B cell (primary cell): Measurements from ENCODE around the gene OR2G2. TPM values are rescaled to one million over a fixed set of nuclear protein-coding genes. Genes with fewer than 3 reads are reported as not detected.

Source experiments
- ATAC-seq: fragments of 200-7000 bp; cut with Tn5 transposase; one replicate; pipeline ENCODE4 v1.10.0; 2021; ENCODE audit warnings: low read depth, mild to moderate bottlenecking, moderate number of reproducible peaks, moderate library complexity
- CTCF ChIA-PET: fragments of 350-600 bp; sonication (Branson Sonifier 250); formaldehyde crosslinking; loops from one replicate; lab custom pipeline; 2021; ENCODE audit warnings: antibody characterized with exemption, inconsistent platforms; lab: Charles Lee
- POLR2A ChIA-PET: fragments of 350-600 bp; sonication (Branson Sonifier 250); formaldehyde crosslinking; loops from one replicate; lab custom pipeline; 2021; ENCODE audit warnings: antibody characterized with exemption; lab: Charles Lee
- DNase-seq: peaks from one replicate; pipeline ENCODE4 v3.0.0; 2013
- H2AFZ ChIP-seq: 2 replicates; pipeline ENCODE4 v1.6.1; 2012; ENCODE audit warnings: mild to moderate bottlenecking, low read depth, low read length; ENCODE audit not compliant: insufficient read depth, poor library complexity, severe bottlenecking
- H3K27ac ChIP-seq, 2 donors: 1 replicate in 1 of 2; 2 replicates in 1 of 2; pipeline ENCODE4 v1.5.1; 2012 to 2013; ENCODE audit warnings: low read length in 2 of 2, mild to moderate bottlenecking in 2 of 2, moderate library complexity in 1 of 2
- H3K27me3 ChIP-seq, 4 experiments: fragments of 200-600 bp in 1 of 4; sonication (generic) in 1 of 4; replicated peaks in 1 of 4; 1 replicate in 2 of 4; 2 replicates in 2 of 4; pipeline versions ENCODE4 v1.6.1 to v1.7.0; 2013 to 2016; ENCODE audit warnings: low read length in 3 of 4, mild to moderate bottlenecking in 2 of 4, mixed read lengths in 1 of 4, moderate library complexity in 1 of 4; ENCODE audit not compliant: insufficient read depth in 4 of 4, control insufficient read depth in 3 of 4; ENCODE audit errors: control extremely low read depth in 1 of 4
- H3K36me3 ChIP-seq, 2 experiments: replicated peaks in 1 of 2; 1 replicate in 1 of 2; 2 replicates in 1 of 2; pipeline versions ENCODE4 v1.6.1 to v1.7.1; 2013; ENCODE audit warnings: low read length in 1 of 2; ENCODE audit not compliant: insufficient read depth in 2 of 2, control insufficient read depth in 1 of 2; ENCODE audit errors: control extremely low read depth in 1 of 2, extremely low read depth in 1 of 2
- H3K4me1 ChIP-seq, 2 donors: fragments of 200-600 bp in 1 of 2; sonication (generic) in 1 of 2; 1 replicate in 1 of 2; 2 replicates in 1 of 2; pipeline versions ENCODE4 v1.5.1 to v1.6.1; 2013 to 2017; ENCODE audit warnings: low read length in 2 of 2; ENCODE audit not compliant: control insufficient read depth in 2 of 2, insufficient read depth in 2 of 2
- H3K4me2 ChIP-seq: replicated peaks from 2 replicates; pipeline ENCODE3; 2012; ENCODE audit warnings: mild to moderate bottlenecking, low read depth, low read length; ENCODE audit not compliant: poor library complexity, severe bottlenecking
- H3K4me3 ChIP-seq, 5 experiments: fragments of 200-600 bp in 1 of 5; sonication (generic) in 1 of 5; 1 replicate in 3 of 5; 2 replicates in 2 of 5; pipeline versions ENCODE4 v1.5.1 to v1.7.0; 2011 to 2016; ENCODE audit warnings: low read length in 4 of 5, mild to moderate bottlenecking in 4 of 5, low read depth in 2 of 5, control low read depth in 1 of 5, moderate library complexity in 1 of 5; ENCODE audit not compliant: insufficient read depth in 1 of 5; ENCODE audit errors: control extremely low read depth in 1 of 5, extremely low read depth in 1 of 5
- H3K79me2 ChIP-seq: fragments of 200-600 bp; sonication (generic); one replicate; pipeline ENCODE4 v1.6.0; 2016; ENCODE audit warnings: low read length; ENCODE audit not compliant: control insufficient read depth, insufficient read depth
- H3K9ac ChIP-seq: fragments of 200-600 bp; sonication (generic); 2 replicates; pipeline ENCODE4 v1.6.1; 2017; ENCODE audit warnings: mild to moderate bottlenecking, low read length, moderate library complexity
- H3K9me3 ChIP-seq, 3 donors: one replicate each; pipeline versions ENCODE4 v1.6.1 to v1.7.1; 2013; ENCODE audit warnings: low read length in 2 of 3; ENCODE audit not compliant: control insufficient read depth in 2 of 3, insufficient read depth in 1 of 3; ENCODE audit errors: control extremely low read depth in 1 of 3
- H4K20me1 ChIP-seq: 2 replicates; pipeline ENCODE4 v1.6.0; 2012; ENCODE audit warnings: mild to moderate bottlenecking, low read length; ENCODE audit not compliant: insufficient read depth, control insufficient read depth, poor library complexity, severe bottlenecking
- H3K27ac Mint-ChIP-seq: one replicate; pipeline ENCODE4 v1.8.0; 2021; ENCODE audit warnings: mixed read lengths
- H3K27me3 Mint-ChIP-seq: one replicate; pipeline ENCODE4 v1.8.0; 2021; ENCODE audit warnings: mixed read lengths
- H3K4me1 Mint-ChIP-seq: one replicate; pipeline ENCODE4 v1.8.0; 2021; ENCODE audit warnings: mixed read lengths
- H3K4me3 Mint-ChIP-seq: one replicate; pipeline ENCODE4 v1.8.0; 2021; ENCODE audit warnings: mixed read lengths
- H3K9me3 Mint-ChIP-seq: one replicate; pipeline ENCODE4 v1.8.0; 2022; ENCODE audit warnings: mixed read lengths; ENCODE audit not compliant: insufficient read depth
- EZH2 ChIP-seq: IDR thresholded peaks from 2 replicates; pipeline ENCODE4 v1.6.1; 2012; ENCODE audit warnings: borderline replicate concordance, low read depth, mild to moderate bottlenecking, moderate library complexity, low read length; ENCODE audit not compliant: insufficient read depth, poor library complexity, severe bottlenecking
- WGBS: methylation state at CpG from one replicate; pipeline ENCODE4 v1.1.5; 2013; ENCODE audit warnings: missing lambda C conversion rate; ENCODE audit not compliant: insufficient coverage; 5-methylcytosine and 5-hydroxymethylcytosine counted together
- intact Hi-C: fragments of 100-400 bp; cut with micrococcal nuclease; formaldehyde crosslinking; loops from one replicate; pipeline ENCODE4 v1.10.0; 2022
- polyA plus RNA-seq: library from polyadenylated mRNA; depleted of rRNA; stranded (reverse); fragments of >200 nt; gene quantifications from 2 replicates; pipeline ENCODE4 v1.2.3, GENCODE V29; 2012
- total RNA-seq, 2 donors: library from RNA; stranded (reverse); fragments of 120-200 nt in 1 of 2; gene quantifications; 1 replicate in 1 of 2; 2 replicates in 1 of 2; pipeline versions ENCODE4 v1.2.3 to v1.2.4, GENCODE V29; 2013 to 2022
- TF ChIP-seq, protein P1 (sequence below): fragments of 200-600 bp; IDR thresholded peaks from one replicate; pipeline ENCODE4 v1.8.0; 2022; ENCODE audit warnings: antibody characterized with exemption, mild to moderate bottlenecking

OR2G2 gene
- total and polyA plus RNA-seq, 2 donors (not counting 1 experiment from before 2014, with no cell fraction given) = not detected

- 87% methylated on average over 5 of the region's 5 CpGs for whole genome bisulfite sequencing
- Mint-ChIP-seq H3K27me3 (peaks cover under 1% of the 10 kb centered on the region), H3K4me3 (no peak overlapping the region), H3K27ac (no peak overlapping the region), H3K9me3 (peaks cover 8% of the 10 kb centered on the region), H3K4me1 (no peaks in the 10 kb centered on the region)
- TF ChIP-seq EZH2 = no peak
- no peak overlapping the region for H2AFZ ChIP-seq
- POLR2A ChIA-PET = no interaction called here
- CTCF ChIA-PET = no interaction called here
- no peaks in the 10 kb centered on the region for H3K36me3 ChIP-seq
- H3K4me2 ChIP-seq = no peak overlapping the region
- no peaks in the 10 kb centered on the region for H4K20me1 ChIP-seq
- DNase-seq (no peak), ATAC-seq (no peak)
- no peaks in the 10 kb centered on the region for H3K27me3 ChIP-seq
- intact Hi-C loops = no loop called here
- H3K27ac ChIP-seq = no peak overlapping the region
- no peaks in the 10 kb centered on the region for H3K9me3 ChIP-seq
- H3K4me3 ChIP-seq = no peak overlapping the region
- H3K9ac ChIP-seq = no peak overlapping the region
- no peaks in the 10 kb centered on the region for H3K79me2 ChIP-seq
- no peaks in the 10 kb centered on the region for H3K4me1 ChIP-seq
Measured at GRCh38 chr1:247614625-247615024, 26.5 kb downstream of the OR2G2 start.

- H3K4me2 ChIP-seq = no peak overlapping the region
- no peaks in the 10 kb centered on the region for H3K4me1 Mint-ChIP-seq
- no peaks in the 10 kb centered on the region for H4K20me1 ChIP-seq
- H3K4me3 ChIP-seq = no peak overlapping the region
- TF ChIP-seq, protein P1, sequence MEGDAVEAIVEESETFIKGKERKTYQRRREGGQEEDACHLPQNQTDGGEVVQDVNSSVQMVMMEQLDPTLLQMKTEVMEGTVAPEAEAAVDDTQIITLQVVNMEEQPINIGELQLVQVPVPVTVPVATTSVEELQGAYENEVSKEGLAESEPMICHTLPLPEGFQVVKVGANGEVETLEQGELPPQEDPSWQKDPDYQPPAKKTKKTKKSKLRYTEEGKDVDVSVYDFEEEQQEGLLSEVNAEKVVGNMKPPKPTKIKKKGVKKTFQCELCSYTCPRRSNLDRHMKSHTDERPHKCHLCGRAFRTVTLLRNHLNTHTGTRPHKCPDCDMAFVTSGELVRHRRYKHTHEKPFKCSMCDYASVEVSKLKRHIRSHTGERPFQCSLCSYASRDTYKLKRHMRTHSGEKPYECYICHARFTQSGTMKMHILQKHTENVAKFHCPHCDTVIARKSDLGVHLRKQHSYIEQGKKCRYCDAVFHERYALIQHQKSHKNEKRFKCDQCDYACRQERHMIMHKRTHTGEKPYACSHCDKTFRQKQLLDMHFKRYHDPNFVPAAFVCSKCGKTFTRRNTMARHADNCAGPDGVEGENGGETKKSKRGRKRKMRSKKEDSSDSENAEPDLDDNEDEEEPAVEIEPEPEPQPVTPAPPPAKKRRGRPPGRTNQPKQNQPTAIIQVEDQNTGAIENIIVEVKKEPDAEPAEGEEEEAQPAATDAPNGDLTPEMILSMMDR = no peak
- no peak for TF ChIP-seq EZH2
- ChIA-PET POLR2A (no interaction called here), CTCF (no interaction called here)
- 49% methylated on average over 3 of the region's 3 CpGs for WGBS
- ATAC-seq (no peak), DNase-seq (no peak)
- no peaks in the 10 kb centered on the region for H3K9me3 Mint-ChIP-seq
- H3K27me3 Mint-ChIP-seq = peaks cover 5% of the 10 kb centered on the region
- H3K79me2 ChIP-seq = no peaks in the 10 kb centered on the region
- no peak overlapping the region for H3K4me3 Mint-ChIP-seq
- no peaks in the 10 kb centered on the region for H3K9me3 ChIP-seq
- no peak overlapping the region for H3K27ac Mint-ChIP-seq
- no peaks in the 10 kb centered on the region for H3K27me3 ChIP-seq
- no peak overlapping the region for H2AFZ ChIP-seq
- no peak overlapping the region for H3K27ac ChIP-seq
- intact Hi-C loops = no loop called here
- no peaks in the 10 kb centered on the region for H3K4me1 ChIP-seq
- H3K36me3 ChIP-seq = no peaks in the 10 kb centered on the region
- H3K9ac ChIP-seq = no peak overlapping the region
Measured at GRCh38 chr1:247627951-247628350, 39.8 kb downstream of the OR2G2 start.
